Stimulated activated CD4-positive, alpha-beta T cell treated with anti-CD3 and anti-CD28 coated beads, Interleukin-4, amount 100 ng/mL, for 4 hours (primary cell): ENCODE data around the gene LIM2.

ENCODE experiments used
- DNase-seq, 2 experiments: peaks; one replicate each; pipeline ENCODE4 v3.0.0-alpha.2; 2020

LIM2 gene

DNA sequence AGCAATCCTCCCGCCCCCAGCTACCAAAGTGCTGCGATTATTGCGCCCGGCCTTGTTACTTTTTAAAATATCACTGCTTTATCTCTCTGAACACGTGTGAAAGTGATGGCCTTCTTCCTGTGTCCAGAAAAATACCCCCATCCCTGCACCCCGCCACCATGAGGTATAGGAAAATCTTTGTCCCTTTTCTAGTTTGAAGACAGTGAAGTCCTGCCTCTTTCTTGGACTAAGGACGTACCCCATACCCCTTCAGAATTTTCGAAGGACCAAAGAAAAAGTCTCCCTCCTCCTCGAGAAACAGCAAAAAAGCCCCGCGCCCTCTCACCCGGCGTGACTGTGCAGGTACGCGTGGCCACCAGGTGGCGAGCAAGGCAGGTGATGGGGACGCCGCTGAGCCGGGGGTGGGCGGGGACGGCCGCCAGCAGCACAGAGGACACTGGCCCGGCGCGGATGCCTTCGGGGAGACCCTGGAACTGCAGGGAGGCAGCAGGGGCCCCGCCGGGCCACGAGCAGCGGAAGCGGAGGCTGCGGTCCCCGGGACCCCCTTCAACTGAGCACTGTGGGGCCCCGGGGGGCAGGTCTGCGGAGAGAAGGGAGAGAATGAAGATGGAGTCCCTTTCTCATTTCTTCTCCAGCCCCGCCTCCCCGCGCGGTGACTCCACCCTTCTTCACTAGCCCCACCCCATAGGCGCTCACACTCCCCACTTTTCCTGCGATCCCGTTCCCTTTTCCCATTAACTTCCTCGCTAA is 49.0 kb downstream of the LIM2 start:
- DNase-seq: peak; percentile 80 to 90

DNA sequence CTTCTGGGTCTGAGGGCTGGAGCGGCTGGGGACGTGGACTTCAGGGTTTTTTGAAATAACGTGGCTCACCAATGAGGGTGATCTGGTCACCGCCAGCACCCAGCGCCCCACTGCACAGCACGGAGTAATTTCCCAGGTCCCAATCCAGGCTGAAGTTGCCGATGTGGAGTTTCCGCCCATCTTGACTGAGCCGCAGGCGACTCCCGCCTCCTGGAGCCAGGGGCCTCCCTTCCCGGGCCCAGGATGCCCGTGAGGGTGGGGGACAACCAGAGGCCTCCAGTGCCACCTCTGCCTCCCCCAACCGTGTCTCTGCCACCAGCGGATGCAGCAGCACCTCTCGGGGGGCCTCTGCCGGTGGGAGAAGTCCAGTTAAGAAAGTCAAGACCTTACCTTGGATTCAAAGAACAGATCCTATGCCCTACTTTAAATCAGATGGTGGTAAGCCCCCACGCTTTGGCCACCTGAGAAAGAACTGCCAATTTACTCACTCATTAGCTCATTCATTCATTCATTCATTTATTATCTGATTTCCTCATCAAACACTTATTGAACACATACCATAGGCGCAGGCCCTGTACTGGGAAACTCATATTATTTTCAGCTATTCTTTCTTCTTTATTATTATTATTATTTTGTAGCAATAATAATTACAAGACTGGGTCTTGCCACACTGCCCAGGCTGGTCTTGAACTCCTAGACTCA is 49.8 kb downstream of the LIM2 start:
- no peak for DNase-seq

GRCh38 chr19:51337141-51337860 is 50.5 kb downstream of the LIM2 start:
- no peak for DNase-seq

- DNase-seq: no peak
These were observed 53.8 kb downstream of the LIM2 start for GRCh38 chr19:51333836-51334460.

- DNase-seq: no peak
These were observed 56.1 kb downstream of the LIM2 start for GRCh38 chr19:51331716-51332115.

GRCh38 chr19:51331193-51331592 is 56.6 kb downstream of the LIM2 start:
- no peak for DNase-seq

- DNase-seq: no peak
These were observed 57.4 kb downstream of the LIM2 start for GRCh38 chr19:51330366-51330765.
